Activated naive CD8-positive, alpha-beta T cell (primary cell): ENCODE measurements around the gene RAP1GAP.

ENCODE experiments used
- H3K27ac Mint-ChIP-seq: one replicate; pipeline ENCODE4 v1.8.0; 2021; ENCODE audit warnings: mixed read lengths
- H3K27me3 Mint-ChIP-seq: one replicate; pipeline ENCODE4 v1.8.0; 2021; ENCODE audit warnings: mixed read lengths
- H3K36me3 Mint-ChIP-seq: one replicate; pipeline ENCODE4 v1.8.0; 2021; ENCODE audit warnings: mixed read lengths
- H3K4me1 Mint-ChIP-seq: one replicate; pipeline ENCODE4 v1.8.0; 2021; ENCODE audit warnings: low read depth, mixed read lengths
- H3K4me3 Mint-ChIP-seq: one replicate; pipeline ENCODE4 v1.8.0; 2021; ENCODE audit warnings: mild to moderate bottlenecking, mixed read lengths
- H3K9me3 Mint-ChIP-seq: one replicate; pipeline ENCODE4 v1.8.0; 2021; ENCODE audit warnings: low read depth, mixed read lengths

Gene RAP1GAP

DNA sequence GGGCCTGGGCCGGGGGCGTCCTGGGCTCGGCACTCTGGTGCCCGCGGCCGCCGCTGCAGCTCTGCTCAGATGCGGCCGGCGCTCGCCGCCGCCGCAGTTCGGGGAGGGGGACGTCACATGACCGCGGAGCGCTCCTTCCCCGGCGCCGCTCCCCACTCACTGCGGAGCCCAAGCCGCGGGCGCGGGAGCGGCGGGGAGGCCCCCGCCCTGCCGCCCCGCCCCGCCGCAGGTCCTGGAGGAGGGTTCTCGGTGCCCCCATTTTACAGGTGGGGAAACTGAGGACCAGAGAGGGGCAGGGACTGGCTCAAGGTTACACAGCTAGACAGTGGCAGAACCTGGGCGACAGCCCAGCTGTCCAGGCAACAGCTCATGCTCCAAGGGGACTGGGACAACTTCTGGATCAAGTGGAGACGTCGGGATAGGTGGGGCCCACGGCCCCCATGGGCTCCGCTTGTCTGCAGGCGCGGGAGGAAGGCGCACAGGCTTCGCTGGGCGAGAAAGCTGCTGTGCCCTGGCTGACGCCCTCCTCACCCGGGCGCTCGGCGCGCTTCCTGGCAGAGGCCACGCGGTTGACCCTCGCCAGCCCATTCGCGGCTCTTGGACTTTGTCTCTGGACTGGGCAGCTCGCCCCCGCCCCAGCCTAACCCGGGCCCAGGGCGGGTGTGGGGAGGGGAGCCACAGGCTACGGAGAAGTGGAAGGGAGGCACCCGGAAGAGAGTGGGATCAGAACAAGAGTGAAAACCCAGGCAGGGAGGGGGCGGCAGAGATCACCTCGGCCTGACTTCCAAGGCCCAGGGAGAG lies at the start of gene RAP1GAP:
Gene RAP1GAP, minus strand, starts transcription at position 100 of the 801 bp plus-strand sequence. CDS start 49,325 bp downstream, outside the sequence.
- H3K4me3 Mint-ChIP-seq, result peak within 1 kb of the TSS; percentile 63
- peaks cover 10% of the 10 kb centered on the region for H3K27me3 Mint-ChIP-seq
- no peaks in the 10 kb centered on the region for H3K4me1 Mint-ChIP-seq
- H3K36me3 Mint-ChIP-seq, result no peaks in the 10 kb centered on the region
- no peak within 1 kb of the TSS for H3K27ac Mint-ChIP-seq
- no peaks in the 10 kb centered on the region for H3K9me3 Mint-ChIP-seq

DNA sequence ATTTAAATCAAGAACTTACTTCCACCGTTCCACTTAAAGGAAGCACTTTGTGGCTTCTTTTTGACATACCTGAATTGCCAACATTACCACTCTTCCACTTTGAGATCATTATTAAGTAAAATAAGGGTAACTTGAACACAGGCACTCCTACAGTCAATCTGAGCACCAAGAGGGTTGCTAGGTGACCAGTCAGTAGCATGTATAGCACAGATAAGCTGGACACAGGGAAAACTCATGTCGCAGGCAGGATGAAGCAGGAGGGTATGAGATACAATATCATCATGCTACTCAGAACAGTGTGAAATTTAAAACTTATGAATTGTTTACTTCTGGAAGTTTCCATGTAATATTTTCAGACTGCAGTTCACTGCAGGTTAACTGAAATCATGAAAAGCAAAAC lies 47.0 kb upstream of the RAP1GAP start:
- Mint-ChIP-seq H3K4me1 (no peaks in the 10 kb centered on the region), H3K36me3 (peaks cover 14% of the 10 kb centered on the region), H3K9me3 (no peaks in the 10 kb centered on the region), H3K27me3 (no peaks in the 10 kb centered on the region), H3K4me3 (no peak overlapping the region), H3K27ac (no peak overlapping the region)

DNA sequence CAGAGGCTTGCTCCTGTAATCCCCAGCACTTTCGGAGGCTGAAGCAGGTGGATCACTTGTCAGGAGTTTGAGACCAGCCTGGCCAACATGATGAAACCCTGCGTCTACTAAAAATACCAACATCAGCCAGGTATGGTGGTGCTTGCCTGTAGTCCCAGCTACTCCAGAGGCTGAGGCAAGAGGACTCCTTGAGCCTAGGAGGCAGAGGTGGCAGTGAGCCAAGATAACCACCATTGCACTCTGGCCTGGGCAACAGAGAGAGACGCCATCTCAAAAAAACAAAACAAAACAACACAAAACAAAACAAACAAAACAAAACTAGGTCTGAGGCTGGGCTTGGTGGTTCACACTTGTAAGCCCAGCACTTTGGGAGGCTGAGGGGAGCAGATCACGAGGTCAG lies 38.7 kb upstream of the RAP1GAP start:
- H3K4me3 Mint-ChIP-seq, result no peak overlapping the region
- peaks cover 8% of the 10 kb centered on the region for H3K36me3 Mint-ChIP-seq
- no peaks in the 10 kb centered on the region for H3K27me3 Mint-ChIP-seq
- H3K4me1 Mint-ChIP-seq, result peaks cover 3% of the 10 kb centered on the region
- H3K27ac Mint-ChIP-seq, result no peak overlapping the region
- no peaks in the 10 kb centered on the region for H3K9me3 Mint-ChIP-seq

DNA sequence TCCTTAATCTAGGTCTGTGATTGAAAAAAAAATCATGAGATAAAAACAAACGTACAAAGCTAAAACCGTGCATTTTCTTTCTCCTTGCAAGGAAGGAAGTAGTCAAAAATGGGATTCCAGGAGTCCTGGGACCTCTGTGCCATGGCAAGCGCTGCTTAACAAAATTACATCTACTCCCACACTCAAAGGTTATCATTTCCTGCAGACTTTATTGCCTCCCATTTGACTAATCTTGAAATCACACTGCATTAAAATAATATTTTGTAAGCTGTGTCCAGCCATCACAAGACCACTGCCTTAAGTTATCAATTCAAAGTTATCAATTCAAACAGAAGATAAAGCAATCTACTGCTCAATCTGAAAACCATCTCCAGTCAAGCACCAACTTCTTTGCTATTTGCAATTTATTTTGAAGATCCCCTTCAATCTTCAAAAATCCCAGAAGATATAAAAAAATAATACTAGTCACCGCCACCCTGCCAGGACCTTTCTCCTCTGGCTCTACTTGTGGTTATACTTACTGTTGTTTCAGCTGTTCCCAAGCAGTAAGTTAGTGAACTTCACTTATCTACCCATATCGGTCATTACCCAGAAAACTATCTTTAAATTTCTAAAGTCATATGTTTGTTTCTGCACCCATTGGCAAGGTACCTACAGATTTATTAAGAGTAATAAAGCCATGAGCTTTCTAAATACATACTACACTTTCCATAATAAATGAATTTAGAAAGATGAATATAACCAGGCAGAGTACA lies 38.1 kb upstream of the RAP1GAP start:
- Mint-ChIP-seq H3K36me3 (peaks cover 10% of the 10 kb centered on the region), H3K27me3 (no peaks in the 10 kb centered on the region), H3K4me3 (no peak overlapping the region), H3K4me1 (peaks cover 3% of the 10 kb centered on the region), H3K27ac (peak overlapping the region; percentile 22), H3K9me3 (no peaks in the 10 kb centered on the region)

DNA sequence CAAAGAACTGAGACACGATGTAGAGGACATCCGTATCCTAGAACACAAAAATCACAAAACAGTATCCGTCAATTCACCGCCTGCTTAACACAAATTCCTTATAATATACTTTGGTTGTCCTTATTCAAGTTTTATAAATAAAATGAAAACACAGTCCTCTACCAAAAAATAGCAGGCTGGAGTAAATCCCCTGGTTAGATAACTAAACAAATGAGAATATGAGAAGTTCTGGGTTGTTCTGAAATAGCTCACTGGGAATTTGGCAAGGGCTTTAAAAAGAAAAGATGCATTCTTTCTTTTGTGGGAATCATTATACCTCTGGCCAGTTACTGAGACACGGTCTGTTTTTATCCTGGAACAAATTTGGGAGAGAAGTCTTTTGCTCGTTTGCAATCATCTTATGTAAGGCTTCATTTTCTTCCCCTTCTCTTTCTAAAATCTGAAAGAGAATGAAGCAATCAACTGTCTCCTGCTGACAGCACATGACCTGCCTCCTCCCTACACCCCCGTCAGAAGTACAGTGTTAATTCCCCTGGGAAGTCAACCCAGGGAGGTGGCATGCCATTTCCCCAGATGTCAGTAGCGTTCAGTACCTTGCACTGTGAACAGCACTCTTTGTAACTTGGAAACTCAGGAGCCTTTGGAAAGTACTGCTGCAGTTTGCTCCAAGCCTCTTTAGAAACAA lies 37.1 kb upstream of the RAP1GAP start:
- no peaks in the 10 kb centered on the region for H3K9me3 Mint-ChIP-seq
- no peaks in the 10 kb centered on the region for H3K27me3 Mint-ChIP-seq
- H3K27ac Mint-ChIP-seq, result no peak overlapping the region
- peaks cover 5% of the 10 kb centered on the region for H3K4me1 Mint-ChIP-seq
- peaks cover 13% of the 10 kb centered on the region for H3K36me3 Mint-ChIP-seq
- H3K4me3 Mint-ChIP-seq, result no peak overlapping the region

DNA sequence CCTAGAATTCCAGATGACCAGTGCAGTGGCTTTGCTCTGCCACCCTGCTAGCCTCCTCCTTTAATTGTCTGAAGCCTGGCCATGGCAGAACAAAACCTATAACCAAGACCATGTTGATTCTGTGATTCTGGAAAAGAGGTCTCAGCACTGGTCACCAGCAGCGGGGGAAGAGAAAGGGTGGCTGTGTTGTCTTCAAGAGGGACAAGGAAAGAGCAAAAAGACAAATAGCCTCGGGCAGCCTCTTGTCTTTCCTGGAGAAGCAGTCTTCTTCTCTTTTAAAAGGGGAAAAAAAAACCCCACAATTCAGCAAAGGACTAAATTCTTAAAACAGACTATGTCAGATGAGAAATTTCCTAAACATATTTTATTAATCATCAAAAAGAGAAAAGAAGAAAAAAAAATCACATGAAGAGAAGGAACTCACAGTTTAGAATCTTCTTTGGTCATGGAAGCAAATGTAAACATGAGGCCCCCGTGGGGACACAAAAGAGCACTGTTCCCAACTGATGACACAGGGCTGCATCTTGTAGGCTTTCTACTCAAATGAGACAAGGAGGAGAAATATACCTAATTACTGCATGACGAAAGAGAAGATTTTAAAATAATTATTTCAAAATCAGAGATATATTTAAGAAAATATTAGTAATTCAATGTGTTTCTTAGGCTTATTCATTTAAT lies 36.3 kb upstream of the RAP1GAP start:
- H3K4me1 Mint-ChIP-seq, result peaks cover 5% of the 10 kb centered on the region
- no peaks in the 10 kb centered on the region for H3K27me3 Mint-ChIP-seq
- H3K9me3 Mint-ChIP-seq, result no peaks in the 10 kb centered on the region
- peaks cover 13% of the 10 kb centered on the region for H3K36me3 Mint-ChIP-seq
- H3K27ac Mint-ChIP-seq, result no peak overlapping the region
- no peak overlapping the region for H3K4me3 Mint-ChIP-seq

DNA sequence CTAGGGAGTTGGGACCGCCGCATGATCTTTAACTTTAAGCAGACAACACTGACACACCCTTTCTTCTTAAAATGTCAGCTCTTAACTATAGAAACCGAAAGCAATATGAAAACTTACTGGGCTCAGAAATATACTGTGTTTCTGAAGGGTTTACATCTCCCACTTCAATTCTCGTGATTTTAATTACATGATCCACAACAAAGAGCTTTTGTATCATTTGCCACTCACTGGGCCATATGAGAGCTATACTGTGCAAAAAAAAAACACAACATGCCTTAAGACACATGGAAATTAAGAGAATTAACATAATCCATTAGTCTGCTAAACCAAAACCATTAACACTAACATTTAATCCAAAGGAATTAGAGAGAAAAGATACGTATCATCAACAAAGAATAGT lies 35.0 kb upstream of the RAP1GAP start:
- no peaks in the 10 kb centered on the region for H3K9me3 Mint-ChIP-seq
- no peaks in the 10 kb centered on the region for H3K27me3 Mint-ChIP-seq
- H3K4me3 Mint-ChIP-seq, result no peak overlapping the region
- peaks cover 6% of the 10 kb centered on the region for H3K4me1 Mint-ChIP-seq
- H3K36me3 Mint-ChIP-seq, result peaks cover 15% of the 10 kb centered on the region
- peak overlapping the region; percentile 72 for H3K27ac Mint-ChIP-seq

DNA sequence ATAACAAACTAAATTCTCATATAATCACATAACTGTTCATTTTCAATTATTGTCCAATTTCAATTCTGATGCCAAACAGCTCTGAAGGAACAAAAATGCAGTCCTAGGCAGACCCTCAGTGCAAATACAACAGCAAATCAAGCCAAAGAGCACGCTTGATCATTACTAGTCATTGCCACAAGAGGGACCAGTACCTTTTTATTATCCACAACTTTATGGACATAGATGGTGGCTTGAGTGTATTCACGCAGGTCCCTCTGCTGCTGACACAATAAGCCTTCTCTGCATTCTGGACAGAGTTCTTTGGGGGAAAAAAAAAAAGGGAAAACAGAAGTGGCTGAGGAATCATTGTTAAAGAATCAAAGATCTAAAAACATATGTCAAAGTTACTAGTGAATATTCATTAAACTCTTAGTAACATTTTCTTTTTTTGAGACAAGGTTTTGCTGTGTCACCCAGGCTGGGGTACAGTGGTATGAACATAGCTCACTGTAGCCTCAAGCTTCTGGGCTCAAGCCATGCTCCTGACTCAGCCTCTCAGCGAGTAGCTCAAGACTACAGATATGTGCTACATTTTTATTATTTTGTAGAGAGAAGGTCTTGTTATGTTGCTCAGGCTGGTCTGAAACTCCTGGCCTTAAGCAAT lies 34.3 kb upstream of the RAP1GAP start:
- Mint-ChIP-seq H3K9me3 (no peaks in the 10 kb centered on the region), H3K27me3 (no peaks in the 10 kb centered on the region), H3K4me3 (no peak overlapping the region), H3K27ac (no peak overlapping the region), H3K36me3 (peaks cover 15% of the 10 kb centered on the region), H3K4me1 (peaks cover 6% of the 10 kb centered on the region)

DNA sequence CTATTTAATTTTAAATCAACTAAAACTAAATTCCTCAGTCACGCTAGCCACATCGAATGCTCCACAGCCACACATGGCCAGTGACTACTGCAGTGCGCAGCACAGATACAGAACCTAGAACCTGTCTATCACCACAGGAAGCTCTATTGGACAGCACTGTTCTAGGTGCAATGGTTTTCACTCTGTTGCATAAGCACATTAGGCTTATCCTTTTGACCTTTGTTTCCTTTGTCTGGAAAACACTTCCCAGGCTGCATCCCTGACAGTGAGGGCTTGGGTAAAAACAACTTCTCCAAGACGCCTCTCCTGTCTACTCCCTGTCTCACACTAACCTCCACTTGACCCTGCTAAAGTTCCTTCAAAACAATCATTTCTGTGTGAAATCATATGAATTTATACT lies 33.6 kb upstream of the RAP1GAP start:
- H3K27me3 Mint-ChIP-seq, result no peaks in the 10 kb centered on the region
- H3K27ac Mint-ChIP-seq, result no peak overlapping the region
- peaks cover 15% of the 10 kb centered on the region for H3K36me3 Mint-ChIP-seq
- no peaks in the 10 kb centered on the region for H3K9me3 Mint-ChIP-seq
- peaks cover 8% of the 10 kb centered on the region for H3K4me1 Mint-ChIP-seq
- H3K4me3 Mint-ChIP-seq, result no peak overlapping the region

DNA sequence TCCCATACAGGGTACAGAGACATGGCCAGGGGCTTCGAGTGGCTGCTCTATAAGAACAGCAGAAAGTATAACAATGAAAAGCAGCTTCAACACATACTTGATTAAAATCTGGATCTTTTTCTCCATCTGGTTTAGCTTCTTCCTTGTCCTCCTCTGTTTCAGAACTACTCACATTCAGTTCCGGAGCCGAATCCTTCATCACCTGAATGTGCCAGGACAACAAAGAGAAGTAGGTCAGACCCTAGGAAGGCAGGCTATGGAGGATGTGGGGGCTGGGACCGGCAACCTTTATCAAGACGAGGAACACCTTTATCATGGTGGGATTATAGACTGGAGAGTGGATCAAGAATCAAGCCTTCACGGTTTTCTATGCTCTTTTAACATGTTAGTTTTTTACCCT lies 32.2 kb upstream of the RAP1GAP start:
- H3K27me3 Mint-ChIP-seq, result no peaks in the 10 kb centered on the region
- no peaks in the 10 kb centered on the region for H3K9me3 Mint-ChIP-seq
- H3K27ac Mint-ChIP-seq, result no peak overlapping the region
- peaks cover 15% of the 10 kb centered on the region for H3K36me3 Mint-ChIP-seq
- no peak overlapping the region for H3K4me3 Mint-ChIP-seq
- H3K4me1 Mint-ChIP-seq, result peaks cover 8% of the 10 kb centered on the region

DNA sequence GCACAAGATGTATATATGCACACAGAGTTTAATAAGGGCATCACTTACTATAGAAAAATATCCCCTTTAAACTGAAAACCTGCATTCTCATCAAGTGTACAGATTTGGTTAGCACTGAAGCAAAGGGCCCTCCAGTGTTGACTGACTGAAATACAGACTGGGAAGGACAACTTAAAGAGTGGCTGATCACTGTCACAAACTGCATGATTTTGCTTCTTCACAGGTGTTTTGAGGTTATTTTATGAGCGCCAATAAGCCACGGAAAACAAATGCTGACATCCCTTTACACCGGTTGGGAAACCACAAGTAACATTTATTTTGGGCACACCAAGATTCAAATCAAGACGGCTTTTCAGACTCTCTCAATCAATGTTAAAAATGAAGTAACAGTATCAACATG lies 30.9 kb upstream of the RAP1GAP start:
- Mint-ChIP-seq H3K9me3 (no peaks in the 10 kb centered on the region), H3K4me1 (peaks cover 8% of the 10 kb centered on the region), H3K27me3 (no peaks in the 10 kb centered on the region), H3K4me3 (no peak overlapping the region), H3K36me3 (peaks cover 15% of the 10 kb centered on the region), H3K27ac (no peak overlapping the region)

DNA sequence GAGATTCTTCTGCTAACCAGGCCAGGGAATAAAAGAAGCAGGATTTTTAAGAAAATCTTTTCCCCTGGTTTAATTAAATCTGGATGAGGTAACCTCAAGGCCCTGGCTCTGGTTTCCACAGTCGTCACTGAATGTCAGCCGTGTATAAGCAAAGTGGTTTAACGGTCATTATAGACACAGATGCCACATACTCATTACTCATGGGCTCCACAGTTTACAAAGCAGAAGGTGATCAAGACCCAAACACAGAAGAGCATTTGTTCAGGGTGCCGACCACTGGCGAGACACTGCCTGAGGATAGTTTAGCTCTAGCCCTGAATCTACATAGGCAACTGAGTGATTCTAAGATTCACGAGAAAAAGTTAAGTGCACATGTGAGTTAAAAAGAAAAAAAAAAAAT lies 27.8 kb upstream of the RAP1GAP start:
- Mint-ChIP-seq H3K4me1 (peaks cover 5% of the 10 kb centered on the region), H3K27ac (no peak overlapping the region), H3K36me3 (peaks cover 8% of the 10 kb centered on the region), H3K9me3 (no peaks in the 10 kb centered on the region), H3K4me3 (no peak overlapping the region), H3K27me3 (no peaks in the 10 kb centered on the region)

DNA sequence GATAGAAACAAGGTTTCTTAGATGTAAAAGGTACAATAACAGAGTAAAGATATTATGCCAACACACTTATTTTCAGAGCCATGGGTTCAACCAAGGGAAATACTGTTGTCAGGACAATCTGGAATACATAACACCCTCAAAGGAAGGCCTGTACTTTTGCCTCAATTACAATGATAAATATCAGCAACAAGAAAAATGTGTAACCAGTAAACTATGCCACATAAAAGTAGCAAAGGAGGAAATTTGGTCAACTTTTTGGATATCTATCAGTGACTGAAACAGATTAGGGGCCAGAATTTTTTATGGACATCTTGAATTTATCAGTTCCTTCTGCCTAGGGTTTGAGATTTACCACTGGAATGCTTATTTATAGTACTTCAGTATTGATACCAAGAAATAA lies 24.6 kb upstream of the RAP1GAP start:
- H3K4me3 Mint-ChIP-seq, result no peak overlapping the region
- H3K27ac Mint-ChIP-seq, result no peak overlapping the region
- no peaks in the 10 kb centered on the region for H3K27me3 Mint-ChIP-seq
- H3K36me3 Mint-ChIP-seq, result peaks cover 3% of the 10 kb centered on the region
- peaks cover 2% of the 10 kb centered on the region for H3K4me1 Mint-ChIP-seq
- no peaks in the 10 kb centered on the region for H3K9me3 Mint-ChIP-seq

DNA sequence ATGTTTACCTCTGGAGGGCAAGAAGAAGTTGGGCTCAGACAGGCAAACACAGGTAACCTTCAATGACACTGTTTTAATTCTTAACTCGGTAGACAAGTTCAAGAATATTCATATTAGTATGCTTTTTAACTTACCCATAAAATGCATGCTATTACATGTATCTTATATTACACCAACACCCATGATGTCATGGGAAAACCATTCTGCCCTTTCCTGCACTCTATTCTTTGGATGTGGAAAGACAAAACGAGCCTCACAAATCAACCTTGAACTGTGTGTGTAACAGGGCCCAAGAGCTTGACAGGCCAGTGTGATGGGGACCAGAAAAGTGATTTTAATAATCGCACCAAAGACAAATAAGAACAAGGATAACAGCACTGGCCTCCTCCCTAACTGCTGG lies 22.6 kb upstream of the RAP1GAP start:
- H3K4me3 Mint-ChIP-seq, result no peak overlapping the region
- no peaks in the 10 kb centered on the region for H3K4me1 Mint-ChIP-seq
- H3K27ac Mint-ChIP-seq, result no peak overlapping the region
- H3K27me3 Mint-ChIP-seq, result no peaks in the 10 kb centered on the region
- peaks cover 11% of the 10 kb centered on the region for H3K36me3 Mint-ChIP-seq
- H3K9me3 Mint-ChIP-seq, result no peaks in the 10 kb centered on the region
